MM.1S (cell line): ENCODE results near the gene CPB1.

Experiments
- DNase-seq: peaks from one replicate; pipeline ENCODE4 v3.0.0-alpha.2; 2015
- H2AFZ ChIP-seq: fragments of 300-600 bp; sonication (generic); 2 replicates; pipeline ENCODE4 v1.6.0; 2016; ENCODE audit warnings: antibody characterized with exemption, low read length
- H3F3A ChIP-seq: fragments of 300-600 bp; sonication (generic); 2 replicates; pipeline ENCODE4 v1.6.1; 2016; ENCODE audit warnings: mild to moderate bottlenecking, antibody characterized with exemption, low read length, moderate library complexity, mixed read lengths; ENCODE audit not compliant: insufficient read depth
- H3K27ac ChIP-seq: fragments of 300-600 bp; sonication (generic); 2 replicates; pipeline ENCODE4 v1.5.1; 2016; ENCODE audit warnings: mild to moderate bottlenecking, low read length
- H3K27me3 ChIP-seq: fragments of 300-600 bp; sonication (generic); replicated peaks from 2 replicates; pipeline ENCODE4 v1.6.0; 2016; ENCODE audit warnings: low read length; ENCODE audit not compliant: insufficient read depth
- H3K36me3 ChIP-seq: fragments of 300-600 bp; sonication (generic); replicated peaks from 2 replicates; pipeline ENCODE4 v1.6.1; 2016; ENCODE audit warnings: mild to moderate bottlenecking, low read length, mixed read lengths; ENCODE audit not compliant: insufficient read depth
- H3K4me1 ChIP-seq: fragments of 300-600 bp; sonication (generic); 2 replicates; pipeline ENCODE4 v1.6.1; 2016; ENCODE audit warnings: low read length, mixed read lengths
- H3K4me2 ChIP-seq: fragments of 300-600 bp; sonication (generic); 2 replicates; pipeline ENCODE4 v1.6.0; 2016; ENCODE audit warnings: low read depth, low read length
- H3K4me3 ChIP-seq: fragments of 300-600 bp; sonication (generic); 2 replicates; pipeline ENCODE4 v1.5.1; 2016; ENCODE audit warnings: low read length, mixed read lengths
- H3K79me2 ChIP-seq: fragments of 300-600 bp; sonication (generic); 2 replicates; pipeline ENCODE4 v1.6.1; 2016; ENCODE audit warnings: mixed run types, low read length, mixed read lengths
- H3K9ac ChIP-seq: fragments of 300-600 bp; sonication (generic); 2 replicates; pipeline ENCODE4 v1.6.1; 2016; ENCODE audit warnings: low read length, mixed read lengths
- H3K9me2 ChIP-seq: fragments of 300-600 bp; sonication (generic); replicated peaks from 2 replicates; pipeline ENCODE4 v1.6.1; 2016; ENCODE audit warnings: mild to moderate bottlenecking, low read length, mixed read lengths; ENCODE audit not compliant: insufficient read depth
- H3K9me3 ChIP-seq: fragments of 300-600 bp; sonication (generic); replicated peaks from 2 replicates; pipeline ENCODE4 v1.6.1; 2016; ENCODE audit warnings: mild to moderate bottlenecking, low read length, mixed read lengths; ENCODE audit not compliant: insufficient read depth
- H4K20me1 ChIP-seq: fragments of 300-600 bp; sonication (generic); 2 replicates; pipeline ENCODE4 v1.6.1; 2016; ENCODE audit warnings: mild to moderate bottlenecking, low read length, moderate library complexity, mixed read lengths; ENCODE audit not compliant: insufficient read depth
- CTCF ChIP-seq: fragments of 300-600 bp; sonication (generic); IDR thresholded peaks from 2 replicates; pipeline ENCODE4 v1.5.1; 2016; ENCODE audit warnings: antibody characterized with exemption, low read length, mixed read lengths
- EZH2 ChIP-seq: fragments of 300-600 bp; sonication (generic); optimal IDR thresholded peaks from 2 replicates; pipeline ENCODE3; 2017; ENCODE audit warnings: low read depth, mild to moderate bottlenecking, antibody characterized with exemption, low read length, mixed read lengths
- EZH2phosphoT487 ChIP-seq: fragments of 300-600 bp; sonication (generic); IDR thresholded peaks from 2 replicates; pipeline ENCODE4 v1.6.1; 2018; ENCODE audit warnings: antibody characterized with exemption, low read length

Gene CPB1

GRCh38 chr3:148825476-148825875, 2.1 kb upstream of the CPB1 start:
- Histone ChIP-seq H3K27ac (no peak overlapping the region), H3K4me1 (no peaks in the 10 kb centered on the region), H3K27me3 (no peaks in the 10 kb centered on the region), H2AFZ (no peak overlapping the region), H3K9me3 (no peaks in the 10 kb centered on the region), H3K4me3 (no peak overlapping the region), H3K36me3 (no peaks in the 10 kb centered on the region), H3F3A (no peaks in the 10 kb centered on the region), H3K79me2 (no peaks in the 10 kb centered on the region), H3K9ac (no peak overlapping the region), H4K20me1 (no peaks in the 10 kb centered on the region), H3K4me2 (no peak overlapping the region), H3K9me2 (no peaks in the 10 kb centered on the region)
- no peak for TF ChIP-seq EZH2
- TF ChIP-seq CTCF, result no peak
- no peak for TF ChIP-seq EZH2phosphoT487
- no peak for DNase-seq

GRCh38 chr3:148828136-148828690, 602 bp downstream of the CPB1 start:
- Histone ChIP-seq H3K27ac (no peak overlapping the region), H3K4me1 (no peaks in the 10 kb centered on the region), H2AFZ (no peak overlapping the region), H3K4me3 (no peak overlapping the region), H3F3A (no peaks in the 10 kb centered on the region), H3K79me2 (no peaks in the 10 kb centered on the region), H3K9me2 (no peaks in the 10 kb centered on the region), H3K36me3 (no peaks in the 10 kb centered on the region), H3K4me2 (no peak overlapping the region), H3K9me3 (no peaks in the 10 kb centered on the region), H3K27me3 (no peaks in the 10 kb centered on the region), H4K20me1 (no peaks in the 10 kb centered on the region), H3K9ac (no peak overlapping the region)
- no peak for TF ChIP-seq EZH2phosphoT487
- no peak for TF ChIP-seq CTCF
- TF ChIP-seq EZH2, result no peak
- DNase-seq, result no peak

- Histone ChIP-seq H3K27ac (no peak overlapping the region), H3K9ac (no peak overlapping the region), H3F3A (no peaks in the 10 kb centered on the region), H3K4me3 (no peak overlapping the region), H3K9me3 (no peaks in the 10 kb centered on the region), H3K4me1 (no peaks in the 10 kb centered on the region), H4K20me1 (no peaks in the 10 kb centered on the region), H3K79me2 (no peaks in the 10 kb centered on the region), H3K27me3 (no peaks in the 10 kb centered on the region), H3K36me3 (no peaks in the 10 kb centered on the region), H3K9me2 (no peaks in the 10 kb centered on the region), H3K4me2 (no peak overlapping the region), H2AFZ (no peak overlapping the region)
- no peak for DNase-seq
- TF ChIP-seq EZH2phosphoT487, result no peak
Observed at GRCh38 chr3:148829926-148830325, 2.3 kb downstream of the CPB1 start.

GRCh38 chr3:148833223-148833622, 5.6 kb downstream of the CPB1 start:
- H3K9me2 ChIP-seq, result no peaks in the 10 kb centered on the region
- H3K4me2 ChIP-seq, result no peak overlapping the region
- no peak for DNase-seq
- no peak for TF ChIP-seq CTCF
- no peak for TF ChIP-seq EZH2
- no peak for TF ChIP-seq EZH2phosphoT487
- no peaks in the 10 kb centered on the region for H3K4me1 ChIP-seq
- H2AFZ ChIP-seq, result no peak overlapping the region
- no peak overlapping the region for H3K4me3 ChIP-seq
- H3K36me3 ChIP-seq, result no peaks in the 10 kb centered on the region
- H3K79me2 ChIP-seq, result no peaks in the 10 kb centered on the region
- H3K27me3 ChIP-seq, result no peaks in the 10 kb centered on the region
- H3F3A ChIP-seq, result no peaks in the 10 kb centered on the region
- H3K27ac ChIP-seq, result no peak overlapping the region
- H3K9ac ChIP-seq, result no peak overlapping the region
- H3K9me3 ChIP-seq, result no peaks in the 10 kb centered on the region
- no peaks in the 10 kb centered on the region for H4K20me1 ChIP-seq
